CD14-positive monocyte (primary cell): ENCODE data around the gene BTBD1. TPM values are rescaled to one million over a fixed set of nuclear protein-coding genes. Genes with fewer than 3 reads are reported as not detected.

ENCODE experiments used
- DNase-seq, 3 donors: peaks; one replicate each; pipeline ENCODE4 v3.0.0-alpha.2; 2011 to 2022
- H2AFZ ChIP-seq: 2 replicates; pipeline ENCODE4 v1.6.0; 2012; ENCODE audit warnings: mild to moderate bottlenecking, low read depth, low read length, inconsistent platforms; ENCODE audit not compliant: insufficient read depth, poor library complexity, severe bottlenecking
- H3K27ac ChIP-seq, 2 donors: 1 replicate in 1 of 2; 2 replicates in 1 of 2; pipeline ENCODE4 v1.5.1; 2012 to 2013; ENCODE audit warnings: low read length in 2 of 2, control low read depth in 1 of 2, inconsistent platforms in 1 of 2, low read depth in 1 of 2, mild to moderate bottlenecking in 1 of 2
- H3K27me3 ChIP-seq, 2 donors: one replicate each; pipeline versions ENCODE4 v1.6.0 to v1.6.1; 2011 to 2013; ENCODE audit warnings: low read length in 2 of 2; ENCODE audit not compliant: control insufficient read depth in 2 of 2, insufficient read depth in 2 of 2
- H3K36me3 ChIP-seq, 2 donors: replicated peaks in 1 of 2; 1 replicate in 1 of 2; 2 replicates in 1 of 2; pipeline versions ENCODE4 v1.5.1 to v1.6.1; 2012 to 2013; ENCODE audit warnings: low read length in 2 of 2, control low read depth in 1 of 2, inconsistent platforms in 1 of 2, mild to moderate bottlenecking in 1 of 2; ENCODE audit not compliant: insufficient read depth in 2 of 2, control insufficient read depth in 1 of 2
- H3K4me1 ChIP-seq, 2 donors: 1 replicate in 1 of 2; 2 replicates in 1 of 2; pipeline versions ENCODE4 v1.5.1 to v1.6.1; 2012 to 2013; ENCODE audit warnings: low read length in 2 of 2, control low read depth in 1 of 2, inconsistent platforms in 1 of 2, mild to moderate bottlenecking in 1 of 2, moderate library complexity in 1 of 2; ENCODE audit not compliant: insufficient read depth in 2 of 2, control insufficient read depth in 1 of 2
- H3K4me2 ChIP-seq: replicated peaks from 2 replicates; pipeline ENCODE3; 2012; ENCODE audit warnings: low read length, moderate library complexity, mild to moderate bottlenecking; ENCODE audit not compliant: poor library complexity, severe bottlenecking; ENCODE audit errors: extremely low read depth
- H3K4me3 ChIP-seq, 3 experiments: fragments of 200-600 bp in 1 of 3; sonication (generic) in 1 of 3; replicated peaks in 1 of 3; 1 replicate in 2 of 3; 2 replicates in 1 of 3; pipeline ENCODE4 v1.5.1; 2011 to 2013; ENCODE audit warnings: low read length in 3 of 3, mild to moderate bottlenecking in 3 of 3, control low read depth in 2 of 3, low read depth in 2 of 3, inconsistent platforms in 1 of 3, moderate library complexity in 1 of 3
- H3K79me2 ChIP-seq: 2 replicates; pipeline ENCODE4 v1.6.0; 2012; ENCODE audit warnings: mild to moderate bottlenecking, control low read depth, inconsistent platforms, low read length, moderate library complexity; ENCODE audit not compliant: insufficient read depth
- H3K9ac ChIP-seq: 2 replicates; pipeline ENCODE4 v1.6.0; 2017; ENCODE audit warnings: low read length, mild to moderate bottlenecking; ENCODE audit not compliant: insufficient read depth, poor library complexity, severe bottlenecking
- H3K9me3 ChIP-seq, 2 donors: replicated peaks in 1 of 2; 1 replicate in 1 of 2; 2 replicates in 1 of 2; pipeline versions ENCODE4 v1.5.1 to v1.6.1; 2012 to 2013; ENCODE audit warnings: low read length in 2 of 2, control low read depth in 1 of 2; ENCODE audit not compliant: control insufficient read depth in 1 of 2, insufficient read depth in 1 of 2
- H4K20me1 ChIP-seq: 2 replicates; pipeline ENCODE4 v1.6.0; 2012; ENCODE audit warnings: mild to moderate bottlenecking, low read length, control low read depth, moderate library complexity; ENCODE audit not compliant: insufficient read depth
- H3K27ac Mint-ChIP-seq, 7 donors: one replicate each; pipeline ENCODE4 v1.8.0; 2020; ENCODE audit warnings: mild to moderate bottlenecking in 7 of 7, mixed read lengths in 7 of 7, moderate library complexity in 6 of 7, inconsistent platforms in 2 of 7
- H3K27me3 Mint-ChIP-seq, 3 donors: one replicate each; pipeline ENCODE4 v1.8.0; 2021 to 2022; ENCODE audit warnings: low read depth in 3 of 3, mild to moderate bottlenecking in 3 of 3, mixed read lengths in 3 of 3, moderate library complexity in 3 of 3, inconsistent platforms in 1 of 3
- H3K36me3 Mint-ChIP-seq, 2 donors: one replicate each; pipeline ENCODE4 v1.8.0; 2020; ENCODE audit warnings: mixed read lengths in 2 of 2, inconsistent platforms in 1 of 2, mild to moderate bottlenecking in 1 of 2
- H3K4me1 Mint-ChIP-seq: one replicate; pipeline ENCODE4 v1.8.0; 2020; ENCODE audit warnings: mild to moderate bottlenecking, mixed read lengths
- H3K4me3 Mint-ChIP-seq, 2 donors: one replicate each; pipeline ENCODE4 v1.8.0; 2020; ENCODE audit warnings: mild to moderate bottlenecking in 2 of 2, mixed read lengths in 2 of 2, moderate library complexity in 1 of 2
- H3K9me3 Mint-ChIP-seq, 7 donors: one replicate each; pipeline ENCODE4 v1.8.0; 2020 to 2022; ENCODE audit warnings: mixed read lengths in 7 of 7, mild to moderate bottlenecking in 6 of 7, moderate library complexity in 6 of 7, inconsistent platforms in 2 of 7
- CTCF ChIP-seq: fragments of 200-600 bp; IDR thresholded peaks from one replicate; pipeline ENCODE4 v1.8.0; 2022; ENCODE audit warnings: antibody characterized with exemption, mild to moderate bottlenecking
- WGBS: methylation state at CpG from one replicate; pipeline ENCODE4 v1.1.5; 2013; ENCODE audit warnings: missing lambda C conversion rate; ENCODE audit not compliant: insufficient coverage; 5-methylcytosine and 5-hydroxymethylcytosine counted together
- intact Hi-C, 2 donors: fragments of 100-400 bp; cut with micrococcal nuclease; formaldehyde crosslinking; loops; one replicate each; pipeline versions ENCODE4 v1.15.0 to v1.15.1; 2023
- polyA plus RNA-seq, 3 donors: library from polyadenylated mRNA; depleted of rRNA in 1 of 3; unstranded in 2 of 3; stranded (reverse) in 1 of 3; fragments of 300-500 nt in 2 of 3; fragments of >200 nt in 1 of 3; fragmentation: Illumina TruSeq in 2 of 3; gene quantifications; 1 replicate in 2 of 3; 2 replicates in 1 of 3; pipeline ENCODE4 v1.2.3, GENCODE V29; 2012 to 2021

BTBD1 gene
- polyA plus RNA-seq, 3 donors = 18.0 to 48.8 (median 37.2) TPM

- peaks cover 0 to 5% (median 3%) of the 10 kb centered on the region in 7 donors for H3K9me3 Mint-ChIP-seq
- Histone ChIP-seq H4K20me1 (peaks cover 49% of the 10 kb centered on the region), H3K9me3 (no peaks in the 10 kb centered on the region), H3K4me1 (peaks cover 15% of the 10 kb centered on the region in 2 donors), H3K36me3 (peaks cover 52 to 73% of the 10 kb centered on the region in 2 donors), H2AFZ (no peak overlapping the region), H3K27me3 (no peaks in the 10 kb centered on the region), H3K79me2 (peaks cover 27% of the 10 kb centered on the region), H3K4me3 (no peak overlapping the region), H3K9ac (no peak overlapping the region), H3K27ac (no peak overlapping the region), H3K4me2 (no peak overlapping the region)
- WGBS = 93% methylated on average over 4 of the region's 5 CpGs
- DNase-seq = no peak
- H3K27ac Mint-ChIP-seq = no peak overlapping the region
- peaks cover 16 to 31% of the 10 kb centered on the region in 2 donors for H3K36me3 Mint-ChIP-seq
- H3K4me1 Mint-ChIP-seq = peaks cover 18% of the 10 kb centered on the region
- peak overlapping the region in 1 of 2 donors; percentile 17 for H3K4me3 Mint-ChIP-seq
- intact Hi-C loops = no loop called here
- TF ChIP-seq CTCF = no peak
- peaks cover 0 to 3% (median 0%) of the 10 kb centered on the region in 3 donors for H3K27me3 Mint-ChIP-seq
These were observed 47.0 kb upstream of the BTBD1 start for GRCh38 chr15:83113881-83114674.

- Mint-ChIP-seq H3K36me3 (peaks cover 16 to 31% of the 10 kb centered on the region in 2 donors), H3K4me1 (peaks cover 28% of the 10 kb centered on the region), H3K27me3 (peaks cover 0 to 3% (median 0%) of the 10 kb centered on the region in 3 donors), H3K4me3 (no peak overlapping the region), H3K9me3 (peaks cover 0 to 5% (median 3%) of the 10 kb centered on the region in 7 donors), H3K27ac (peak overlapping the region in 2 of 7 donors; percentile 44 to 58)
- no peak overlapping the region for H3K27ac ChIP-seq
- H3K4me3 ChIP-seq = no peak overlapping the region
- H4K20me1 ChIP-seq = peaks cover 53% of the 10 kb centered on the region
- peaks cover 20 to 25% of the 10 kb centered on the region in 2 donors for H3K4me1 ChIP-seq
- no peak overlapping the region for H3K9ac ChIP-seq
- TF ChIP-seq CTCF = no peak
- intact Hi-C loops = no loop called here
- peaks cover 47 to 62% of the 10 kb centered on the region in 2 donors for H3K36me3 ChIP-seq
- H3K9me3 ChIP-seq = no peaks in the 10 kb centered on the region
- DNase-seq = no peak
- H3K27me3 ChIP-seq = no peaks in the 10 kb centered on the region
- WGBS = no CpG with 5 or more reads among the region's 3 CpGs
- H3K79me2 ChIP-seq = peaks cover 34% of the 10 kb centered on the region
- no peak overlapping the region for H2AFZ ChIP-seq
- H3K4me2 ChIP-seq = no peak overlapping the region
These were observed 45.9 kb upstream of the BTBD1 start for GRCh38 chr15:83112956-83113299.
